Mesenchymal stem cell (in vitro differentiated cells and primary cell): ENCODE results near the gene NFATC2.

Experiments used
- DNase-seq: peaks from one replicate; pipeline ENCODE4 v3.0.0-alpha.2; 2013
- H2AFZ ChIP-seq: one replicate; pipeline ENCODE4 v1.6.1; 2013; ENCODE audit warnings: low read depth, mild to moderate bottlenecking, control low read depth, inconsistent platforms, low read length, moderate library complexity
- H2AK5ac ChIP-seq: 2 replicates; pipeline ENCODE4 v1.6.1; 2013; ENCODE audit warnings: low read length, moderate library complexity, mild to moderate bottlenecking, inconsistent platforms; ENCODE audit not compliant: severe bottlenecking
- H2BK120ac ChIP-seq: one replicate; pipeline ENCODE4 v1.6.1; 2013; ENCODE audit warnings: low read depth, mild to moderate bottlenecking, inconsistent platforms, low read length, moderate library complexity
- H2BK12ac ChIP-seq, 2 experiments: one replicate each; pipeline ENCODE4 v1.6.1; 2013; ENCODE audit warnings: inconsistent platforms in 2 of 2, low read length in 2 of 2, mild to moderate bottlenecking in 2 of 2, moderate library complexity in 2 of 2, control low read depth in 1 of 2
- H2BK15ac ChIP-seq: one replicate; pipeline ENCODE4 v1.6.1; 2013; ENCODE audit warnings: mild to moderate bottlenecking, low read depth, inconsistent platforms; ENCODE audit not compliant: poor library complexity, severe bottlenecking
- H2BK5ac ChIP-seq: 2 replicates; pipeline ENCODE4 v1.6.1; 2013; ENCODE audit warnings: low read depth, mild to moderate bottlenecking, low read length, control low read depth, inconsistent platforms; ENCODE audit not compliant: poor library complexity, severe bottlenecking
- H3K14ac ChIP-seq, 2 experiments: one replicate each; pipeline ENCODE4 v1.6.1; 2013; ENCODE audit warnings: inconsistent platforms in 2 of 2, low read length in 2 of 2, control low read depth in 1 of 2, mild to moderate bottlenecking in 1 of 2, moderate library complexity in 1 of 2
- H3K18ac ChIP-seq, 2 experiments: one replicate each; pipeline ENCODE4 v1.6.1; 2013; ENCODE audit warnings: inconsistent platforms in 2 of 2, low read length in 2 of 2, control low read depth in 1 of 2, low read depth in 1 of 2, mild to moderate bottlenecking in 1 of 2
- H3K23ac ChIP-seq, 2 experiments: one replicate each; pipeline ENCODE4 v1.6.1; 2013; ENCODE audit warnings: inconsistent platforms in 2 of 2, low read length in 2 of 2, mild to moderate bottlenecking in 2 of 2, moderate library complexity in 2 of 2, control low read depth in 1 of 2
- H3K27ac ChIP-seq: 2 replicates; pipeline ENCODE4 v1.5.1; 2013; ENCODE audit warnings: mild to moderate bottlenecking, moderate library complexity, low read length, control low read depth, inconsistent platforms; ENCODE audit not compliant: poor library complexity, severe bottlenecking
- H3K27me3 ChIP-seq, 2 experiments: 2 replicates each; pipeline versions ENCODE4 v1.6.1 to v1.7.0; 2013; ENCODE audit warnings: low read length in 2 of 2, mild to moderate bottlenecking in 2 of 2, moderate library complexity in 2 of 2, control low read depth in 1 of 2, inconsistent platforms in 1 of 2; ENCODE audit not compliant: control insufficient read depth in 1 of 2, insufficient read depth in 1 of 2
- H3K36me3 ChIP-seq, 2 experiments: 2 replicates each; pipeline versions ENCODE4 v1.6.1 to v1.7.0; 2013; ENCODE audit warnings: low read length in 2 of 2, control low read depth in 1 of 2, inconsistent platforms in 1 of 2, low read depth in 1 of 2, mild to moderate bottlenecking in 1 of 2; ENCODE audit not compliant: insufficient read depth in 2 of 2, control insufficient read depth in 1 of 2
- H3K4ac ChIP-seq, 2 experiments: one replicate each; pipeline ENCODE4 v1.6.1; 2013; ENCODE audit warnings: inconsistent platforms in 2 of 2, low read length in 2 of 2, mild to moderate bottlenecking in 2 of 2, moderate library complexity in 2 of 2, control low read depth in 1 of 2, low read depth in 1 of 2
- H3K4me1 ChIP-seq: 2 replicates; pipeline ENCODE4 v1.6.1; 2013; ENCODE audit warnings: low read depth, low read length, control low read depth; ENCODE audit not compliant: control insufficient read depth, insufficient read depth
- H3K4me2 ChIP-seq: 2 replicates; pipeline ENCODE4 v1.6.1; 2013; ENCODE audit warnings: low read length, mild to moderate bottlenecking, inconsistent platforms; ENCODE audit not compliant: poor library complexity, severe bottlenecking
- H3K4me3 ChIP-seq, 2 experiments: 2 replicates each; pipeline versions ENCODE4 v1.5.1 to v1.7.0; 2013; ENCODE audit warnings: low read length in 2 of 2, mild to moderate bottlenecking in 2 of 2, control low read depth in 1 of 2, low read depth in 1 of 2; ENCODE audit not compliant: insufficient read depth in 1 of 2
- H3K79me1 ChIP-seq: replicated peaks from 2 replicates; pipeline ENCODE4 v1.6.1; 2013; ENCODE audit warnings: mild to moderate bottlenecking, control low read depth, low read length, inconsistent platforms; ENCODE audit not compliant: poor library complexity, severe bottlenecking
- H3K9ac ChIP-seq: 2 replicates; pipeline ENCODE4 v1.7.0; 2013; ENCODE audit warnings: mild to moderate bottlenecking, low read length, moderate library complexity
- H3K9me3 ChIP-seq: 2 replicates; pipeline ENCODE4 v1.7.0; 2013; ENCODE audit warnings: mild to moderate bottlenecking, low read length; ENCODE audit not compliant: control insufficient read depth
- H4K8ac ChIP-seq: one replicate; pipeline ENCODE4 v1.6.1; 2013; ENCODE audit warnings: inconsistent platforms, mild to moderate bottlenecking, low read length, moderate library complexity
- H4K91ac ChIP-seq: one replicate; pipeline ENCODE4 v1.6.1; 2013; ENCODE audit warnings: mild to moderate bottlenecking, low read length, inconsistent platforms
- WGBS: methylation state at CpG from one replicate; pipeline ENCODE4 v1.1.7; 2013; ENCODE audit warnings: mixed read lengths; 5-methylcytosine and 5-hydroxymethylcytosine counted together

Gene NFATC2

DNA sequence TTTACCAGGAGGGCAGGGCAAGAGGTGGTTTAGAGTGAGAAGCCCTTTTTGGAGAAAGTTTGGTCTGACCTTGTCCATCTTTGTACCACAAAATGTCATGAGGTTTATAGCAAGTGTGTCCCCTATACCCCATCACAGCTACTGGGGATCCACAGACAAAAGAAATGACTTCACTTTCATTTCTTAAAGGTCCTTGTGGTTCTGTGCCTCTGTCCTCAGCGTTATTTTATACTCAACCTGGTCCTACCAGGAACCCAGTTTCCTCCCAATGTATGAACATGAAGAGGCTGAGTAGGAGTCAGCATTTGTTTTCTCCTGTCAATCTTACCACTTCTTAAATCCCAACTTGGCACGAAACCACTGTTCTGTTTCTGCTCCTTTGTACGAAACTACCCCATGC is 157.6 kb downstream of the NFATC2 start:
- no peak overlapping the region for H3K4ac ChIP-seq
- no peak overlapping the region for H2AFZ ChIP-seq
- H3K36me3 ChIP-seq: peaks cover 0 to 3% of the 10 kb centered on the region in 2 experiments
- H3K79me1 ChIP-seq: no peaks in the 10 kb centered on the region
- no peak overlapping the region for H3K27ac ChIP-seq
- H4K8ac ChIP-seq: no peak overlapping the region
- H2BK15ac ChIP-seq: no peak overlapping the region
- DNase-seq: no peak
- 92% methylated on average over 3 of the region's 3 CpGs for WGBS
- H3K14ac ChIP-seq: no peak overlapping the region
- H3K23ac ChIP-seq: no peak overlapping the region
- H2AK5ac ChIP-seq: no peak overlapping the region
- no peak overlapping the region for H3K4me3 ChIP-seq
- no peak overlapping the region for H2BK5ac ChIP-seq
- no peaks in the 10 kb centered on the region for H3K9me3 ChIP-seq
- H3K4me2 ChIP-seq: no peak overlapping the region
- H3K4me1 ChIP-seq: peaks cover 15% of the 10 kb centered on the region
- H3K27me3 ChIP-seq: peaks cover 0 to 6% of the 10 kb centered on the region in 2 experiments
- H2BK120ac ChIP-seq: no peak overlapping the region
- H2BK12ac ChIP-seq: no peak overlapping the region
- no peak overlapping the region for H4K91ac ChIP-seq
- H3K9ac ChIP-seq: no peak overlapping the region
- no peak overlapping the region for H3K18ac ChIP-seq

GRCh38 chr20:51383891-51384510 is 158.5 kb downstream of the NFATC2 start:
- H2BK5ac ChIP-seq: no peak overlapping the region
- no peak overlapping the region for H3K27ac ChIP-seq
- no peak overlapping the region for H4K91ac ChIP-seq
- no peak overlapping the region for H2AK5ac ChIP-seq
- H3K4me3 ChIP-seq: no peak overlapping the region
- H3K36me3 ChIP-seq: peaks cover 0 to 3% of the 10 kb centered on the region in 2 experiments
- no peak overlapping the region for H3K23ac ChIP-seq
- no peak overlapping the region for H3K14ac ChIP-seq
- no peak overlapping the region for H2AFZ ChIP-seq
- no peak overlapping the region for H4K8ac ChIP-seq
- WGBS: 93% methylated on average over 11 of the region's 11 CpGs
- H2BK120ac ChIP-seq: no peak overlapping the region
- DNase-seq: no peak
- H3K18ac ChIP-seq: no peak overlapping the region
- H3K4me1 ChIP-seq: peaks cover 15% of the 10 kb centered on the region
- no peaks in the 10 kb centered on the region for H3K79me1 ChIP-seq
- H3K9me3 ChIP-seq: no peaks in the 10 kb centered on the region
- H3K9ac ChIP-seq: no peak overlapping the region
- no peak overlapping the region for H2BK12ac ChIP-seq
- H3K4me2 ChIP-seq: no peak overlapping the region
- H2BK15ac ChIP-seq: no peak overlapping the region
- peak overlapping the region in 1 of 2 experiments; percentile 28 for H3K4ac ChIP-seq
- peaks cover 0 to 6% of the 10 kb centered on the region in 2 experiments for H3K27me3 ChIP-seq

DNA sequence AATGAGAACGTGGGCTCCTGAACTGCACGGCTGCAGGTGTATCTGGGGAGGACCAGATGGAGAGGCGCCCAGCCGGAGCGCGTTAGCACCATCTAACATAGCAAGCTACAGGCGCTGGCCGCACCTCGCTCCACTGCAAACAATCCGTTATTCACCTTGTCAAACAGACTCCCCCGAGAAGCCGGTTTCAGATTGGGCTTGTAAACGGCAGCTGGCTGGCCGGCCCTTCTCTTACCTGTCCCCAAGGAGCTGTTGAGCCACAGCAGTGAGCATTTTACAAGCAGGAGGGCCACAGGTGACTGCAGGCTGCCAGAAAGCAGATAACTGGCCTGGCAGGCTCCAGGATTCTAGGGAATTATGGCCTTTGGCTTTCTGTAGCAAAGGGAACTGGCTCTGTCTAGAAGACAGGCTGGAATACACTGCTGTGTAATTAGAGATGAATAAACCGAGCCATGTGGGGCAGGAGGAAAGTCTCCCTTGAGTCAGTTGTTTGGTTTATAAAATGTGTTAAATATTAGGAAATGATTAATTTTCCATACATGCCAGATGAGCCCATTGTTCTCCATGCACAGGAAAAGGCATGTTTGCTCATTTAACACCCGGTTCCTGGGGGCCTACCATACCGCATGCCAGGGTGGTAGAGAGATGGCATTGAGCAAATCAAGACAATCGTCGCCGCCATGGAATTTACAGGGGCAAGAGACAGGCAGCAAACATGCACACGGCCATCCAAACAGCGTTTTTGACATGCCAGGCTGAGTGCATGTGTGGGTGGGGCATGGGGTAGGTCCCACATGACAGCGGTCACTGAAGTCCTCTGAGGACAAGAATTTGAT is 159.3 kb downstream of the NFATC2 start:
- H4K91ac ChIP-seq: no peak overlapping the region
- no peak overlapping the region for H2BK120ac ChIP-seq
- no peak overlapping the region for H4K8ac ChIP-seq
- H3K27ac ChIP-seq: no peak overlapping the region
- H3K18ac ChIP-seq: no peak overlapping the region
- H3K36me3 ChIP-seq: peaks cover 0 to 3% of the 10 kb centered on the region in 2 experiments
- H3K79me1 ChIP-seq: no peaks in the 10 kb centered on the region
- no peak overlapping the region for H2BK15ac ChIP-seq
- no peak overlapping the region for H3K23ac ChIP-seq
- no peak overlapping the region for H2AK5ac ChIP-seq
- no peak for DNase-seq
- no peak overlapping the region for H2BK5ac ChIP-seq
- peaks cover 0 to 6% of the 10 kb centered on the region in 2 experiments for H3K27me3 ChIP-seq
- no peak overlapping the region for H3K14ac ChIP-seq
- no peak overlapping the region for H3K9ac ChIP-seq
- H2AFZ ChIP-seq: no peak overlapping the region
- no peak overlapping the region for H2BK12ac ChIP-seq
- H3K4ac ChIP-seq: no peak overlapping the region
- 85% methylated on average over 23 of the region's 23 CpGs for WGBS
- H3K9me3 ChIP-seq: no peaks in the 10 kb centered on the region
- H3K4me2 ChIP-seq: no peak overlapping the region
- H3K4me3 ChIP-seq: no peak overlapping the region
- peaks cover 15% of the 10 kb centered on the region for H3K4me1 ChIP-seq
